ENCODE measurements around the gene PUSL1. TPM values are rescaled to one million over a fixed set of nuclear protein-coding genes. Genes with fewer than 3 reads are reported as not detected.

The PUSL1 gene
- total RNA-seq, 1 donor from 2014 or later = 19.9 TPM

DNA sequence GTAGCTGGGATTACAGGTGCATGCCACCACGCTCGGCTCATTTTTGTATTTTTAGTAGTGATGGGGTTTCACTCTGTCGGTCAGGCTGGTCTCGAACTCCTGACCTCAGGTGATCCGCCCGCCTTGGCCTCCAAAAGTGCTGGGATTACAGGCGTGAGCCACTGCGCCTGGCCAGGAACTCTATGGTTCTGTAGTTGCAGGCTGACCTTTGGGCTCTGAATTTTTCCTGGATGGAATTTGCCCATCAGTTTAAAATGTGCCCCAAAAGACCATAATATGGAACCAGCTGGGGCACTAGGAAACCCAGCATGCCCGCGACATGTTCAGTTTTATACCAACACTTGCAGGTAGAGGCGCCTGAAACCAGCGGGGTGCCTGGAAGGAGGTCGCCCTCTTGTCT is 29.8 kb upstream of the PUSL1 start:
- DNase-seq (ENCODE audit: low read depth, low spot score) = no peak

DNA sequence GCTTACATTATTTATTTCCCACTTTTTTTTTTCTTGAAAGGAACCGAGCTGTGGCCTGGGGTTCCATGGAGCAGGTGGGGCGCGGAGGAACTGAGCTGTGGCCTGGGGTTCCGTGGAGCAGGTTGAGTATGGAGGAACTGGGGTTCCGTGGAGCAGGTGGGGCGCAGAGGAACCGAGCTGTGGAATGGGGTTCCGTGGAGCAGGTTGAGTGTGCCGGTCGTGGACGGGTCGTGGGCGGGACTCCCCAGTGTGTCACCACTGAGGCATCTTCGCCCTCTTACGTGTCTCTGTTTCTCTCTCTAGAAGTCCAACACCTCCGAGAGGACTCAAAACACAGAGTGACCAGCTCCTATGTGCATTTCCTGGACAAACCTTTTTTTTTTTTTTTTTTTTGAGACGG is 29.4 kb upstream of the PUSL1 start:
- DNase-seq (ENCODE audit: low read depth, low spot score) = no peak

DNA sequence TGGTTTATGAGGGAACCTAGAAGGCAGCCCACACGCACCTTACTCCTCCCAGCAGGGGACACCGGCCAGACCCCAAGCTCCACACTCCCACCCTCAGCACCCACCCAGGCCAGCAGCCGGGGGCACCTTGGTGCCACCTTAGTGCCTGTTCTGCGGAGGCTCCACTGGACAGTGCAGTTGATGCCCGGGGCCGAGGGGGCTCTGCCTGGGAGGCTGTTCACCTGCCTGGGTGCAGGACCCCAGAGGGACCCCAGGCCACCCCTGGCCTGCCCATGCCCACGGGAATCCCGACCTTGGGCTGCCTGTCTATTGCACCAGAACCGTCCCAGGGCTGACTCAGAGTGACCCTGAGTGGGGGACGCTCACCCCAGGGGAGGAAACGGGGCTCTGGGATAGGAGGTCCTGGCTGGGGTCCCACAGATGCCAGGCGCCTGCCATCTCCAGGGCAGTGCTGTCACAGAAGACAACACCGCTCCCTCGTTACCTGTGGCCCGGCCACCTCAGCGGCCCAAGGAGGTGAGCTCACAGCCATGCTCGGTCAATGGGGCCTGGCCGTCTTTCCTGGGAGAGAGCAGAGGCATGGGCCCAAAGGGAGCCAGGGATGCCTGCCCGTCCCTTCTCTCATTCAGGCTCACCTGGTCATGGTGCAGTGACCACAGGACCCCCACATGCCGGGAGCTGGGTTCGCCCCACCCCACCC is 27.5 kb upstream of the PUSL1 start:
- DNase-seq (ENCODE audit: low read depth, low spot score) = no peak

DNA sequence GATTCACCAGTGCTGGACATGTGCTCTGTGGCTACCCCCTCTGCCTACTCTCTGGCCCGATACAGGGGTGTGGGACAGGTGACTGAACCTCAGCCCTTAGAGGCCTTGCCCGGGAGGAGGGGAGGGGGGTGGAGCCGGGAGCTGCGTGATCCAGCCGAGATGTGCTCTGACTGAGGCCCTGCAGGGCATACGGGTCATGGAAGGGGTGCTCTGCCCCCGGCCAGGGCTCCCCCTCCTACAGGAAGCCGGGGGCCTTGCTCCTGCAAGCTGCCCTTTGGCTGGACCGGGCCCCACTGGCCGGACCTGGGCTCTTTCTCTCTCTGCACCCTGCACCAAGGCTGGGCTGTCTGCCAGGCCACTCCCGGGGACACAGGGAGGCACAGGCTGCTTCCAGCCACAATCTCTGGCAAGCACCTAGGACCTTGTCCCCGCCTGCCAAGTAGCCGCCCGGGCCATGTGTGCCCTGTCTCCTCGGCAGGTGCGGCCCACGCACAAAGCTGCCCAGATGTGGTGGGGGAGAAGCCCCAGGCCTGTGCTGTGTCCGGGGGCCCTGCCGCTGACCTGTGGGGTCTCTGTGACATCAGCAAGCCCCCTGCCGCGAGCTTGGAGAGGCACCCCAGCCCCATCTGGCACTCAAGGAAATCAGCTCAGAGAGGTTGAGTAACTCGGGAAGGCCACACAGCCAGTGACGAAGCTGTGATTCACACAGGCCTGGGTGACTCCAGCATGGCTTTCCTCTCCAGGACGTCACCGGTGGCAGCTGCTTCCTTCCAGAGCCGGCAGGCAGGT is 26.7 kb upstream of the PUSL1 start:
- DNase-seq (ENCODE audit: low read depth, low spot score) = peak; percentile 33

DNA sequence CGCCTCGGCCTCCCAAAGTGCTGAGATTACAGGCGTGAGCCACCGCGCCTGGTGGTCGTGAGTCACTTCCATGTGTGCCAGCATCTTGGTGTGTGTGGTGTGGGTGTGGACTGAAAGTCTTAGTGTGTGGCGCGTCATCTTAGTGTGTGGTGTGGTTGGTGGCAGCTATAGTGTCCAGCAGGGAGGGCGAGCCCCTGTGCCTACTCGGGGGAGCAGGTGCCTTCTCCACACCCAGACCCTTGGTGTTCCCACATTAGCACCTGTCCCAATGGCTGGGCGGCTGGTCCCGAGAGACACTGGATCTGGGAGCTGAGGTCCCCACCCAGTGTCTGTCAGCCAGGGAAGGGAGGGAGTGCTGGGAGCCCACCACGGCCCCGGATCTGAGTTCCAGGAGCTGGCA is 25.4 kb upstream of the PUSL1 start:
- DNase-seq (ENCODE audit: low read depth, low spot score) = no peak

DNA sequence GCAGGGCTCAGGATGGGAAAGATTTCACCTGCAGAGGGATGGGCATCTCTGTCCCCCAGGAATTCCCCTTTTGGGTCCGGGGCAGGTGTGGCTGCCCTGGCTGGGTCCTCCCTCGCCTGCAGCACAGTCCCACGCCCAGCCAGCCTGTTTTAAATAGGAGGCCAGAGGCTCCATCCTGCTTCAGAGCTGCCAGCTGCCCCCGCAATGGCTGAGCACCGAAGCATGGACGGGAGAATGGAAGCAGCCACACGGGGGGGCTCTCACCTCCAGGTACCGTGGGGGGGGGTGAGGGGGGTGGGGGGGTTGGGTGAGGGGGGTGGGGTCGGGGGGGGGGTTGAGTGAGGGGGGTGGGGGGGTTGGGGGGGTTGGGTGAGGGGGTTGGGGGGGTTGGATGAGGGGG is 24.6 kb upstream of the PUSL1 start:
- DNase-seq (ENCODE audit: low read depth, low spot score) = no peak

DNA sequence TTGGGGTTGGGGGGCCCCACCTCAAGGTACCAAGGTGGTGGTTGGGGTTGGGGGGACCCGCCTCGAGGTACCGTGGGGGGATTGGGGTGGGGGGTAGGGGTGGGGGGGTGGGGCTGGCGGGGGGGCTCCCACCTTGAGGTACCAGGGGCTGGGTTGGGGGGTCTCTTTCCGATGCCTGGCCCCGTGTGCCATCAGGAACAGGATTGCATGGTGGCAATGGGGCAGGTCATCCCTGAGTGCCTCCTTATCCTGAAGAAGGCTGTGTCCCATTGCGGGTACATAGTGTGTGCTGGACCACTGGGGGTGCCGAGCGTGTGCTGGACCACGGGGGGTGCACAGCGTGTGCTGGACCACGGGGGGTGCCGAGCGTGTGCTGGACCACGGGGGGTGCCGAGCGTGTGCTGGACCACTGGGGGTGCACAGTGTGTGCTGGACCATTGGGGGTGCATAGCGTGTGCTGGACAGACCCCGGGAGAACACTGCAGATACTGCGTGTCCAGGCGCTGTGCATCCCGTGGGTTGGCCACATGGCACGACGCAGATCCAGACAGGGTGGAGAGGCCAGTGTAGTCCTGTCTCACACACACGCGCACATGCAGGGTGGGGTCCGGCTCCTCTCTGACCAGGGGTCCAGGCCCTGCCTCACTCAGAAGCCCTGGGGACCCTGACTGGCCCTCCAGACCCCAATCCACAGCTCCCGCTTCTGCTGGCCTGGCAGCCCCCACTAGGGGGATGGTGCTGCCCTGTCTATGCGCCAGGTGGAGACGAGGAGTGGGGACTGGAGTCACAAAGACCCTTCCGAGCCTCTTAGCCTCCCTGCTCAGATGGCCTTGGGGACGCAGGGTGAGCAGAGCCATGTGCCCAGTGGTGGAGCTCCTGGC is 23.9 kb upstream of the PUSL1 start:
- DNase-seq (ENCODE audit: low read depth, low spot score) = no peak

DNA sequence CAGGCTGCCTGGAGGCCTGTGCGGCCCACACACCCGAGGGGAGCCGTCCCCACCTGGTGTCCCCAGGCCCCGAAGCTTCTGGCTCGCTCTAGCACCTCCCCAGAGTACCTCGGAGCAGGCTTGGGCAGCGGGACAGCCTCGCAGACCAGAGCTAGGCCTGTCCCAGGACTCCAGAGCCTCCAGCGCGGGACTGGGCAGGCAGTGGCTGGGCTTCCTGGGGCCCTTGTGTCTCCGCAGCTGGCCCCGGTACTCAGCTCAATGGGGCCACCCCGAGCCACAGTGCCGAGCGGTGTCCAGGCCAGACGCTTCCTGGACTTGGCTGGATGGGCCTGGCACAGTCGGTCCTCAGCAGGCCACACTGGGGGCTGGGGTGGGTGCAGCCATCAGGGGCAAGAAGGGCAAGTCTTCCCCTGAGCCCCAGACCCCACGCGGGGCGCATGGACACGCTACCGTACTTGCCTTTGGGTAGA is 23.3 kb upstream of the PUSL1 start:
- DNase-seq (ENCODE audit: low read depth, low spot score) = no peak

DNA sequence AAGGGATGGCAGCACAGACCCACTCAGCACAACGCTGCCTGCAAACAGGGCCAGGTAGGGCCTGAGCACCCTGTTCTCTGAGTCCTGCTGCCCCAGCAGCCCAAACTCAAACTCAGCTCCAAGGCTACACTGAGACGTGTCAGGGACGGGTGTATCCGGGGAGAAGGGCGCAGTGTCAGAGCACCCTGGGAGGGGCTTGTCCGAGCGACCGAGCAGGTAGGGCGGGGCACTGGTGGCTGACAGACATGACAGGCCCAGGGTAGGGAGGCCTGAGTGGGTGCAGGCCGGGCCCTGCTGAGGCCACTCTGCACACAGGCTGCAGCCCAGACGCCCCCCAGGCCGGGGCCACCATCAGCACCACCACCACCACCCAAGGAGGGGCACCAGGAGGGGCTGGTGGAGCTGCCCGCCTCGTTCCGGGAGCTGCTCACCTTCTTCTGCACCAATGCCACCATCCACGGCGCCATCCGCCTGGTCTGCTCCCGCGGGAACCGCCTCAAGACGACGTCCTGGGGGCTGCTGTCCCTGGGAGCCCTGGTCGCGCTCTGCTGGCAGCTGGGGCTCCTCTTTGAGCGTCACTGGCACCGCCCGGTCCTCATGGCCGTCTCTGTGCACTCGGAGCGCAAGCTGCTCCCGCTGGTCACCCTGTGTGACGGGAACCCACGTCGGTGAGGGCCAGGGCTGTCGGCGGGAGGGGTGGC is 22.6 kb upstream of the PUSL1 start:
- no peak for DNase-seq (ENCODE audit: low read depth, low spot score)

DNA sequence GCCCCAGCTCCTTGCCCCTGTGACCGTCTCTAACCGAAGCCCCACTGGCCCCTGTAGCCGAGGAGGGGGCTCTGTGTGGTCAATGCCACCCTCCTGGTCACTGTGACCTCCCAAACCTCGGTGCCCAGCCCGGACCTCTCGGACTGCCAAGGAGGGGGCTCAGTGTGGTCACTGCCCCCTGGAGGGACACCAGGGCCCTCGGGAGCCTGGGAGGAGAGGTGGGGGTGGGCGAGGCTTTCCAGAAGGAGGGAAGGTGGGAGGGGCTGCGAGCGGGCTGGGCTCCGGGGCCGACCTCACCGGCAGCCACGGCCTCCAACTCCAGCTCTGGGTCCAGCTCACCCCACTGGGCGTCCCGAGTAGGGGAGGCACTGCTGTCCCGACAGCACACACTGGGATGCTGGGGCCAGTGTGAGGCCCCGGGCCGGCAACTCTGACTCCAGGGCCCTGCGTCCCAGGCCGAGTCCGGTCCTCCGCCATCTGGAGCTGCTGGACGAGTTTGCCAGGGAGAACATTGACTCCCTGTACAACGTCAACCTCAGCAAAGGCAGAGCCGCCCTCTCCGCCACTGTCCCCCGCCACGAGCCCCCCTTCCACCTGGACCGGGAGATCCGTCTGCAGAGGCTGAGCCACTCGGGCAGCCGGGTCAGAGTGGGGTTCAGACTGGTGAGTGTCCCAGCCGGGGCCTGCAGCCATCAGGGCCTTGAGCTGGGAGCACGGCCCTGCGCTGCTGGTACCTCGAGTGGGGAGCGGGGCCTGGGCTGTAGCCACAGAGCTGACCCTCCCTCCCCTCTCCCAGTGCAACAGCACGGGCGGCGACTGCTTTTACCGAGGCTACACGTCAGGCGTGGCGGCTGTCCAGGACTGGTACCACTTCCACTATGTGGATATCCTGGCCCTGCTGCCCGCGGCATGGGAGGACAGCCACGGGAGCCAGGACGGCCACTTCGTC is 21.8 kb upstream of the PUSL1 start:
- DNase-seq (ENCODE audit: low read depth, low spot score) = no peak

DNA sequence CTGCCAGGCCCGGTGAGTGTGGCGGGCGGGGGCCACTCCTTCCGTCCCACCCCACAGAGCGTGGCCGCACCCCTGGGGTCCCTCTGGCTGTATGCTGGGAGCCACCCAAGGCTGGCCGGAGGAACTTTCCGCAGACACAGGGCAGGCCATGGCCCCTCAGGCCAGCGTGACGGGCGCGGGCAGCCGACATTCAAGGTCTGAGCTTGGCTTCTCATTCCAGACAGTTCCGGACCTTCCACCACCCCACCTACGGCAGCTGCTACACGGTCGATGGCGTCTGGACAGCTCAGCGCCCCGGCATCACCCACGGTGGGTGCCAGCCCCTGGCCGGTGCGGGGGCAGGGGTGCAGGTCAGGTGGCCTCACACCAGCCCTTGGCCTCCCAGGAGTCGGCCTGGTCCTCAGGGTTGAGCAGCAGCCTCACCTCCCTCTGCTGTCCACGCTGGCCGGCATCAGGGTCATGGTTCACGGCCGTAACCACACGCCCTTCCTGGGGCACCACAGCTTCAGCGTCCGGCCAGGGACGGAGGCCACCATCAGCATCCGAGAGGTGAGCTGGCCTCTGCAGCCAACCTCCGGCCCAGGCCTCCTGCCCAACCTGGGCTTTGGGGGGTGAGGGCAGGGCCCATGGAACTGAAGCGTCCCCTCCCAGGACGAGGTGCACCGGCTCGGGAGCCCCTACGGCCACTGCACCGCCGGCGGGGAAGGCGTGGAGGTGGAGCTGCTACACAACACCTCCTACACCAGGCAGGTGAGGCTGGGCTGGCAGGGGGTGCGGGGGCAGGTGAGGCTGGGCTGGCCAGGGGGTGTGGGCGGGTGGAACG is 20.9 kb upstream of the PUSL1 start:
- no peak for DNase-seq (ENCODE audit: low read depth, low spot score)

DNA sequence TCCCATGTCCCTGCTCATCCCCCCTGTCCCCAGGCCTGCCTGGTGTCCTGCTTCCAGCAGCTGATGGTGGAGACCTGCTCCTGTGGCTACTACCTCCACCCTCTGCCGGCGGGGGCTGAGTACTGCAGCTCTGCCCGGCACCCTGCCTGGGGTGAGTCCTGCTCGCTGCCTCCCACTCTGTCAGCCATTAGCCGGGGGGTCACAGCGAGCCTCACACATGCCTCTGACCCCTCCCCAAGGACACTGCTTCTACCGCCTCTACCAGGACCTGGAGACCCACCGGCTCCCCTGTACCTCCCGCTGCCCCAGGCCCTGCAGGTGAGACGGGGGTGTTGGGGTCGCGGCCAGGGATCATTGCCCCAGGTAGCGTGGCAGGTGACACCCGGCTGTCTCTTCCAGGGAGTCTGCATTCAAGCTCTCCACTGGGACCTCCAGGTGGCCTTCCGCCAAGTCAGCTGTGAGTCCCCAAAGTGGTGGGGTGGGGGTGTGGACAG is 18.1 kb upstream of the PUSL1 start:
- DNase-seq (ENCODE audit: low read depth, low spot score) = no peak

DNA sequence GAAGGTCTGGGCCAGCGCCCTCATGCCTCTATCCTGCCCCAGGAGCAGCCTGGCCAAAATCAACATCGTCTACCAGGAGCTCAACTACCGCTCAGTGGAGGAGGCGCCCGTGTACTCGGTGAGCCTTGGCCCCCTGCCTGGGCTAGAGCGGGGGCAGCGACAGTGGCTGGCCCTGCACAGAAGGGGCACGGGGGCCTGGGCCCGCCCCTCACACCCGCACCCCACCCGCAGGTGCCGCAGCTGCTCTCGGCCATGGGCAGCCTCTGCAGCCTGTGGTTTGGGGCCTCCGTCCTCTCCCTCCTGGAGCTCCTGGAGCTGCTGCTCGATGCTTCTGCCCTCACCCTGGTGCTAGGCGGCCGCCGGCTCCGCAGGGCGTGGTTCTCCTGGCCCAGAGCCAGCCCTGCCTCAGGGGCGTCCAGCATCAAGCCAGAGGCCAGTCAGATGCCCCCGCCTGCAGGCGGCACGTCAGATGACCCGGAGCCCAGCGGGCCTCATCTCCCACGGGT is 17.3 kb upstream of the PUSL1 start:
- DNase-seq (ENCODE audit: low read depth, low spot score) = no peak

DNA sequence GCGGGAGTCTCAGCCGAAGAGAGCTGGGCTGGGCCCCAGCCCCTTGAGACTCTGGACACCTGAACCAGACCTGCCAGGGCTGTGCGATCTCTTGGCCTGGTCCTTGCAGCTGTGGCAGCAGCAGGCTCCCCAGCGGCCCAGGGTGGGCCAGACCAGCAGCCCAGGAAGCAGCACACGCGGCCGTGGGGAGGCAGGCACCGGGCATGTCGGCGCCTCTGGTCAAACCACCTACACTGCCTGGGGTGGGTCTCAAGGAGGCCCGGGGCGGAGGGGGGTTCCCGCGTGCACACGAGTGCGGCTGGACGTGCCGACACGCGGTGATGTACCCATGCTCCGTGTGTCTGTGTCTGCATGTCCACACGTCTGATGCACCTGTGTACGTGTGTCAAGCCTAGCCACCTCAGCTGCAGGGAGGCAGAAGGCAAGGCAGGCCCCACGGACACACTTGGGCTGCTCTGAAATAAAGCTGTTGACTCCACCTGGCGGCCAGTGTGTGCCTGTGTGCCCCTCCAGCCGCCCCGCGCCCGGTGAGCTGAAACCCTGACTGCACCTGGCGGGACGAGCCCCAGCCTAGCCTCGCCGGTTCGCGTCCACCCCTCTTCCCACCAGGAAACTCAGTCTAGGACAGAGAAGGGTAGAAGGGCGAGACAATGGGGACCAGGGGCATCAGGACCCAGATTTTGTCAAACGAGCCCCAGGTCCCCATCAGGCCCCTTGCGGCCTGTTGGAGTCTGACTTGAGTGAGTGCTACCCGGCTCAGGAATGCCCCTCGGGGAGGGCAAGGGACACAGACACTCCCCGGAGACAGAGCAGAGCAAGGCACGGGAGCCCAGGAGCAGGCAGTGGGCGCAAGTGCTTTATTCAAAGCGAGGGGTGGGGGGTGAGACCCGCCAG is 16.6 kb upstream of the PUSL1 start:
- DNase-seq (ENCODE audit: low read depth, low spot score) = no peak

DNA sequence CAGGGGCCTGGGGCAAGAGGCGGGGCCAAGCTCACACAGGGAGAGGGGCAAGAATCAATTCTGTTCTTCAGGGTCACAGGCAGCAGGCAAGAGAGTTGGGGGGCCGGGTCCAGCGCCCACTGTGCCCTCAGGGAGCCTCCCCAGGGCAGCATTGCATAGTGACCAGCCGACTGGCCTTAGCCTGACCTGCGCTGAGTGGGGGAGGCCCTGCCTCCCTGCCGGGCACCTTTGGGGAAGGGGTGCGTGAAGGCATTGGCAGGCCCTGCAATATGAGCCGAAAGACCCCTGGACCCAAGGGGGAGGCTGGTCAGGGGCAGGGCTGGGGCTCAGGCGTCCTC is 16.0 kb upstream of the PUSL1 start:
- no peak for DNase-seq (ENCODE audit: low read depth, low spot score)

DNA sequence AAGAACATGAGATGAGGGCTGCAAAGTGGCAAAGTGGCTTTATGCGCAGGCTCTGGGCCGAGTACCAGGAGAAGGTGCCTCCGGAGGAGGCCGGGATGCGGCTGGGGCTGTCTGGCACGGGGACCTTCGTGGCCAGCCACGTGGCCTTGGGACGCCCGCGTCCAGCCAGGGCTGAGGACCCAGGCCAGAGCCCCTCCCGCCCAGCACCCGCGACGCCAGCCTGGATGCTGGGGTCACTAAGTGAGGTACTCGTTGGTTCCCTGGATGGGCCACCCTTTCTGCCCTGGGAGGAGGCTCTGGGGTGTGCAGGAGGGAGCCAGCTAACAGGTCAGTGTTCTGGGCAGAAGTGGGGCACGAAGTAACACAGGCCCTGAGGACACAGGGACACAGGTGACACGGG is 15.5 kb upstream of the PUSL1 start:
- DNase-seq (ENCODE audit: low read depth, low spot score) = no peak

DNA sequence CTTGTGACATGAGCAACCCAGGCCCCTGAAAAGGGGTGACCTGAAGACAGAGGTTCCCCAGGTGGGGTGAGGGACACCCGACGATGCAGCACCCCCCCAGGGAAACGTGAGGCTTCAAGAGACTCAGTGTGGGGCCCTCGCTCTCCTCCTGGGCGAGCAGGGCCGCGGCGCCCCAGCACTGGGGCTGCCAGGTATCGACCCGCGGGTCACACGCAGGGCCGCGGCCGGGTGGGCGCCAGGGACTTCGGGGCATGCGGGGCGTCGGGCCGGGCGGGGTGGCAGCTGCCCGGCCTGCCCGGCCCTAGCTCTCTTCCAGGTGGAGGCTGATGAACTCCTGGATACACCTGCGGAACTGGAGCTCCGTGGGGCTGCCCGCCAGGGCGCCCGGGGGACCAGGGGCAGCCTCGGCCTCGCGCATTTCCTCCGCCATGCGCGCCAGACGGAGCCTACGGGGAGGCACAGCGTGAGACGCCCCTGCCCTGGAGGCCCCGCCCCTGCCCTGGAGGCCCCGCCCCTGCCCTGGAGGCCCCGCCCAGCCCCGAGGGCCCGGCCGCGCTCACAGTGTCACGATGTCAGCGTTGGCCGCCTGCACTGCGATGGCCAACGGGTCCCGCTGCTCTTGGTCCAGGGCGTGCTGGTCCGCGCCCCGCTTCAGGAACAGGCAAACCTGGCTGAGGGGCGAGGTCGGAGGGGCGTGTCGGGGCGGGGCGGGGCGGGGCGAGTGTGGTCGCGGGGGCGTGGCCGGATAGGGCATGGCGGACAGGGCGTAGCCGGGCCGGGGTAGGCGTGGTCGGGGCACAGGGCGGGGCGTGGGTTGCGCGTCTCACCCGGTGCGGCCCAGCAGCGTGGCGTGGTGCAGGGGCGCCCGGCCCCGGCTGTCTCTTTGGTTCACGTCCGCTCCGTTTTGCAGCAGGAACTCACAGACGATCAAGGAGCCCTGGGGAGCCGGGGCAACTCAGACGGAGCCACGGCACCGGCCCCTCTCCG is 14.8 kb upstream of the PUSL1 start:
- no peak for DNase-seq (ENCODE audit: low read depth, low spot score)

Measured in pulmonary artery endothelial cell (primary cell).